ENCODE data around the gene BCAS3.

Gene BCAS3

DNA sequence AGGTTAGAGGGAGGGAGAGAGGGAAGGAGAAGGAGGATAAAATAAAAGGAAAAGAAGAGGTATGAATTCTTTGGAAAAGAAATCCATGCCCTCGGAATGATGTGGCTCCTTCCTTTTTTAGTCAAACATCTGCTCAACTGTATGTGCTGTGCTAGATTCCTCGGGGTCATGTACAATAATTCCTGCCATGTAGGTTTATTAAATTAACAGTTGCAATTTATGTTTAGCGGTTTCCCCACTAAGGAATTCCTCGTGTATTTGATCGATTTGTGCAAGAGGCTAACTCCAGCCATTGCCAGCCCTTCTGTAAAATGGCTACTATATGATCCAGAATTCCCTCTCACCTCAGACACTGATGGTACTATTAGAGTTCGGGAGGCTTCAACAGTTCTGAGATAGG lies 639.0 kb downstream of the BCAS3 start:
- no peak overlapping the region for H3K4me3 ChIP-seq (ENCODE audit: low read length)
- TF ChIP-seq ZNF274 (IDR thresholded peaks at IDR 0.05; ENCODE audit: low read depth, low read length): no peak

DNA sequence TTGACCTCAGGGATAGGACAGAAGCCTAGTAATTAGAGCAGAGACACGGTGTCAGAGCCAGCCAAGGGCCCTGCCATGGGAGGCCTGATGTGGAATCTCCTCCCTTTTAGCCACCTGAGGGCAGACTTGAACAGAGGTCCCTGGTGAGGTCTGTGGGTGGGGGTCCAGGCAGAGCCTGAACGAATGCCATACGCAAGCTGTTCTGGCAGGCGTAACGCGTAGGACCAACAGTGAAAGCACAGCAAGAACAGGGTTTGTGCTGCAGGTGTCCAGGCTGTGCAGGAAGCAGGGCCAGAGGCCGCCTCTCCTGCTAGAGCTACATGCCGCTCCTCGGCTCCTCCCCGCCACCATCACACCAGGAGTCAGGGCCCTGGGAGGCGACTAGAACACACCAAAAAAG lies 640.1 kb downstream of the BCAS3 start:
- no peak for TF ChIP-seq ZNF274 (IDR thresholded peaks at IDR 0.05; ENCODE audit: low read depth, low read length)
- no peak overlapping the region for H3K4me3 ChIP-seq (ENCODE audit: low read length)

DNA sequence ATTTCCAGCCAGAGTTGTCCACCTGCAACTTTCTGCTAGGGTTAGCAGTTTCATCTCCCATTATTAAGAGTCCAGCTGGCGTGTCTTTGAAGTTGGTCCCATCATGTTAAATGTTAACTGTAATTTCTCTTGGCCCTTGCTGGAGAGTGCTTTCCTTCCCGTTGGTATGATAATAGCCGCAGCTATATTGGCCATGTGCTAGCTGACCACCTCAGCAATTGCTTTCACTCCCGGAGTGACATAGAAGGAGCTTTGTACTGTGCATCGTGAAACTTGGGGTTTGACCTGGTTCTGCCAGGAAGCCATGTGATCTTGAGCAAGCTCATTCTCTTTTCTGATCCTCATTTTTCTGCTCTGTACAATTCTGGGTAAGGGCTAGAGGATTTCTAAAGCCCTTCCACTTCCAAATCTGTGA lies 641.0 kb downstream of the BCAS3 start:
- no peak for TF ChIP-seq ZNF274 (IDR thresholded peaks at IDR 0.05; ENCODE audit: low read depth, low read length)
- no peak overlapping the region for H3K4me3 ChIP-seq (ENCODE audit: low read length)

DNA sequence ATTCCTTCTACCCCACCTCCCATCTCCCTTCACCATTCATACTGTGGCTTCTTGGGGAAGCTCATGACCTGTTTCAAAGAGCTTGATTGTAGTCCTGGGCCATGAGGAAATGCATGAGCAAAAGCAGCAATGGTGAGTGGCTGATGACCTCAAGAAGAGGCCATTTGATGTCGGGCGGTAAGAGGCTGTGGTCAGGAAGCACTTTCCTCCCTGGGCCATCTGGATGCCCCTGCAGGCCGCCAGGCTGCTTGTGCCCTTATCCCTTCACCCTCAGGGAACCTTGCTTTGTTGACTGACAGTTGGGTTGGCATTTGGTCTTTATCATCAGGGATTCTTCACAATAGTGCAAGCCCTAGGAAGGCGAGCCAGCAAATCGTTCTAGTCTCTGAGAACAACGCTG lies 643.7 kb downstream of the BCAS3 start:
- no peak for TF ChIP-seq ZNF274 (IDR thresholded peaks at IDR 0.05; ENCODE audit: low read depth, low read length)
- no peak overlapping the region for H3K4me3 ChIP-seq (ENCODE audit: low read length)

DNA sequence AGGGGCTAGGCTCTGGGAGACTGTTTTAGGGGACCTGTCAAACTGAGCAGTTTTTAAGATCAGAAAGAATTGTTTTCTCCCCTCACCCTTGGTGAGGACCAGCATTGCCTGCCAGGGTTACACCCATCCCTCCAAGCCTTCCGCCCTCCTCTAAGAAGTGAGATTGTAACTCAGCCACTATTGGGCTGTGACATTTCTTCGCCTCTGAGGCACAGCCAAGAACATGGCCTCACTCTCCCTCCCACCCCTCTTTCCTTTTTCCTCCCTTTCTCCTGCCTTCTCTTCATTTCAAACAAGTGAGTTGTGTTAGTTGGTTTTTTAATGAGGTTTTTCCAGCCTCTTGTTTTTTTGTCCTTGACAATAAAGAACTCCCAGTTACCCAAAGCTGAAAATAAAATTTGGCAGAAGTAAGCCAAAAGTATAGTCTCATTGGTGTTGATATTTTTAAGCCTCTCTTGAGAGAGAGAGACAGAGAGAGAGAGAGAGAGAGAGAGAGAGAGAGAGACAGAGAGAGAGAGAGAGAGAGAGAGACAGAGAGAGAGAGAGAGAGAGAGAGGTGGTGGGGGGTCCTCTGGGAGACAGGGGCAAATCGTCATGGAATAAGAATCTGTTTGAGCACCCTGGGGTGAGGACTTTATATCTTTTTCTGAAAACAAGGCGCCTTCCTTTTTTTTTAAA lies 644.8 kb downstream of the BCAS3 start:
- no peak overlapping the region for H3K4me3 ChIP-seq (ENCODE audit: low read length)
- TF ChIP-seq ZNF274 (IDR thresholded peaks at IDR 0.05; ENCODE audit: low read depth, low read length): no peak

DNA sequence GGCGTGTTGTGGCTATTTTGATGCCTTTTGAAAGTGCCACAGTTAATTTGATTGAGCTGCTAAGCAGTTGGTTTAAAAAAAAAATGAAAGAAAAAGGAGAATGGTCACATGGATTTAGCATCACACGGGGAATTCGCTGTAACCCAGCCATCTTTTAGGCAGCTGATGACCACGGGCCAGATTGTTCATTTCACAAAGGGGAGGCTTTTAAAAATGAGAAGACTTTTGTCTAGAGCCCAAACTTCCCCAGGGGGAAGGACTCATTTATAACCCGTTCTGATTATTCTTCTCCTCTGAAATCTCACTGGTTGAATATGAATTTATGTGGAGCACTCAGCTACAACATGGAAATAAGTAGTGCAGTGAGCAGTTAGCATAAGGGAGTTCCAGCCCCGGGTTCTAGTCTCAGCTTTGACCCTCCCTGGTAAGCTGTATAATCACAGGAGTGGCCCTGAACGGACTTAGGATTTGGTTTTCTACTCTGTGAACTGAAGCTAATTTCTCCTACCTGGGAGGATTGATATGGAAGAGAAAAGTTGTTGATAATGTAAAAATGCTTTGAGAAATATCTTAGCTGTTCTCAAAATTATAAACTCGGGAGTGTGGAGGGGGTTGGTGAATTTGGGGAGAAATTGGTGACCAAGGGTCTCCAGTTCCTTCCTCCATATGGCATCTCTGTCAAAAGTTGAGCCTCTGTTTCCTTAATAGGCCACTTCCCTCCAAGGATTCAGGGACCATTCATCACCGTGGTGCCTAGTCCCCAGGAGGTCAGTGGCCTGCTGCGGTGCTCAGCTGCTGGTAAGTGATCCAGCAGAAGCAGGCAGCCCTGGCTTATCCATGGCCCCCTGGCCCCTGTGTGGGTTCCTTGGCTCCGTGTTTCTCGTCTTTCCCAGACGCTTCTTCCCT lies 645.6 kb downstream of the BCAS3 start:
- H3K4me3 ChIP-seq (ENCODE audit: low read length): no peak overlapping the region
- no peak for TF ChIP-seq ZNF274 (IDR thresholded peaks at IDR 0.05; ENCODE audit: low read depth, low read length)

DNA sequence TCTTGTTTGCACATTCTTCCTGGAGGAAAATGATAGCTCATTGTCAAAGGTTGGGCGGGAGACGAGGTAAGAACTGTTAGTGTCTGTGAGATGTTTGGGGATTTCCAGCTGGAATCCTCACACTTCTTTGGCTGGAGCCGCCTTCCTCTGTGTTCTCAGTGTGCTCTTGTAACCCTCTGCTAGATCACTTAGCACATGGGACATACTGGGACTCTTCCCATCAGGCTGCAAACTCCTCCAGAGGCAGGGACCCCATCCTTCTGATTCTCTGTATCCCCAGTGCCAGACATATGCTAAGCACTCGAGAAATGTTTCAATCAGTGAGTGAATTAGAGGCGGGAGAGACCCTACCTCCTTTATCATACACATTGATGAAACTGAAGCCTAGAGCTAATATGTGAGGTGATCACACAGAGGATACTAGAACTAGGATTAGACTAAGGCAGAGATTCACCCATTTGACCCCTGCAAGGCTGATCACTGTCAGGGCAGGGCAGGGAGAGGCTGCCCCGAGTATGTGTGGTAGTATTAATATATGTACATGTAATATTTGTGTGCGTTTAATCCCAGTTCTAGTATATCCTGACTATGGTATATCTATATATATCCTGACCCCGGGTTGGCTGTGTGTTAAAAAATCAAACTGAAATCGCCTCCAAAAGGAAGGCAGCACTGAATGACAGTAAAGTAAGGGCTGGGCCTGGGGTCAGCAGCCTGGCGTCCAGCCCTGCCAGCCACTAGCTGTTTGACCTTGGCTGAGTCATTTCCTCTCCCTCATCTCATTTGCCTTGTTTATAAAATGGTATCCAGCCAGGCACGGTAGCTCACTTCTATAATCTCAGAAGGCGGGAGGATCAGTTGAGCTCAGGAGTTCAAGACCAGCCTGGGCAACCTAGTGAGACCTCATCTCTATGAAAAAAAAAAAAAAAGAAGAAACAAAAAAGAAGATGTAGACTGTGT lies 646.5 kb downstream of the BCAS3 start:
- H3K4me3 ChIP-seq (ENCODE audit: low read length): no peak overlapping the region
- no peak for TF ChIP-seq ZNF274 (IDR thresholded peaks at IDR 0.05; ENCODE audit: low read depth, low read length)

DNA sequence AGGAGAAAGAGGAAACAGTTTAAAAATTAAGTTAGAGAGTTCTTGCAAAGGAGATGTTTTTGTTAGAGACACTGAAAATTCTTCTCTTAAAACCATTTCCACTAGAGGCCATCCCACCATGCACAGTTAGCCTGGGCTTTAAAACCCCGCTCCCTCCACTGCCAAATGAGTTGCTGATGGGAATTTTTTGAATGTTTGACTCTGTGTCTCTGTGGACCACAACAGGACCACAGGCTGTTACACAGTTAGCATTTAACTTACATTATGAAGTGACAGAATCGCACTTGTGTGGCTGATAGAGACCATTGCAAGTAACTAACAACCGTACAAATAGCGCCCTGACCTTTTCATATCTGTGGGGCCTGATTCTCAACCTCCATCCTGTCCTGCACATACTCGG lies 647.3 kb downstream of the BCAS3 start:
- no peak overlapping the region for H3K4me3 ChIP-seq (ENCODE audit: low read length)
- TF ChIP-seq ZNF274 (IDR thresholded peaks at IDR 0.05; ENCODE audit: low read depth, low read length): no peak

DNA sequence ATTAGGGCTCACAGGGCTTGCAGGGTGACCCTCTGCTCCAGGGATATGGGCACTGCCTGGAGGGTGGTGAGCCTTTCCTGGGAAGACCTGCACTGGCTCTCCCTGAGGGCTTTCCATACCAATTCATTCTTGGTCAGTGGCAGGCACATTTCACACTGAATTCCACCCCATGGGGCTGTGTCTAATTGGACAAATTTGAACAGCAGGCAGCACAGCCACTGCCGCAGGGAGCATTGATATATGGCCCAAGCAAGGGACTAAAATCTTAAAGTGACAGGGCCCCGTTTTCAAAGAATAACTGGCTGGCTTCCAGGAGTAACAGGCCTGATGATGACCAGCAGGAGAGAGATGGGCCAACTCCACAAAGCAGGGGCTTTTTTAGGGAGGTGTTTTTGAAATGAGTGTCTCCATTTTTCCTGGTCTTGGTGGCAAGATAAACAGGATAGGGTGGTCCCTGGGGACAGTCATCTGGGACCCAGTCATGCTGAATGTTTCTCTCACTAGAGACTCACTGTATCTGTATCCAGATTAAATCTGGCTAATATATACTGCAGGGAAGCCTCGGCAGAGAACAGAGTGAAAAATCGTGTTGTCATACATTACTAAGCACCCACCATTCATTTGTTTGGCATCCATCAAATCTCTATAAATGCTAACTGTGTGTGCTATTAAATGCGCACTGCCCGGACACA lies 647.9 kb downstream of the BCAS3 start:
- no peak overlapping the region for H3K4me3 ChIP-seq (ENCODE audit: low read length)
- no peak for TF ChIP-seq ZNF274 (IDR thresholded peaks at IDR 0.05; ENCODE audit: low read depth, low read length)

DNA sequence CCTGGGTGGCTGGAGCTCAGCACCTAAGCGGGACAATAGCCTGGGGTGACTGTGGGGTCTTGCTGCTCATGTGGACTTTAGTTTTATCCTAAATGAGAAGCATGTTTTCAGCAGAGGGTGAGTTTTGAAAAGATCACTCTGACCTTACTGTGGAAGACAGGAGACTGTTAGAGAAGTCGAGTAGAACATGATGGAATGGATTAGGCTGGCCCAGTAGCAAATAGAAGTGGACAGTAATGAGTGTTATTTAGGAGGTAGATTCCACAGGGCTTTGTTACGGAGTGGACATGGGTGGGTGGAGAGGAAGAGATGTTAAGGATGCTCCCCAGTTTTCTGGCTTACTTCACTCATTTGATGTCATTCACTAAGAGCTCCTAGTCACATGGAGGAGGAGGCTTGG lies 648.7 kb downstream of the BCAS3 start:
- H3K4me3 ChIP-seq (ENCODE audit: low read length): no peak overlapping the region
- TF ChIP-seq ZNF274 (IDR thresholded peaks at IDR 0.05; ENCODE audit: low read depth, low read length): no peak

DNA sequence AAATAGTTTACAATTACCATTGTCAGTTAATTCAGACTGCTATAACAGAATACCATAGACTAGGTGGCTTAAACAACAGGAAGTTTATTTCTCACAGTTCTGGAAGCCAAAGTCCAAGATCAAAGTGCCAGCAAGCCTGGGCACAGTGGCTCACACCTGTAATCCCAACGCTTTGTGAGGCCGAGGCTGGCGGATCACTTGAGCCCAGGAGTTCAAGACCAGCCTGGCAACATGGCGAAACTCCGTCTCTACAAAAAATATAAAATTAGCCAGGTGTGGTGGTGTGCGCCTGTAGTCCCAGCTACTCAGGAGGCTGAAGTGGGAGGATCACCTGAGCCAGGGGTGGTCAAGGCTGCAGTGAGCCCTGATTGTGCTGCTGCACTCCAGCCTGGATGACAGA lies 650.7 kb downstream of the BCAS3 start:
- no peak for TF ChIP-seq ZNF274 (IDR thresholded peaks at IDR 0.05; ENCODE audit: low read depth, low read length)
- no peak overlapping the region for H3K4me3 ChIP-seq (ENCODE audit: low read length)

DNA sequence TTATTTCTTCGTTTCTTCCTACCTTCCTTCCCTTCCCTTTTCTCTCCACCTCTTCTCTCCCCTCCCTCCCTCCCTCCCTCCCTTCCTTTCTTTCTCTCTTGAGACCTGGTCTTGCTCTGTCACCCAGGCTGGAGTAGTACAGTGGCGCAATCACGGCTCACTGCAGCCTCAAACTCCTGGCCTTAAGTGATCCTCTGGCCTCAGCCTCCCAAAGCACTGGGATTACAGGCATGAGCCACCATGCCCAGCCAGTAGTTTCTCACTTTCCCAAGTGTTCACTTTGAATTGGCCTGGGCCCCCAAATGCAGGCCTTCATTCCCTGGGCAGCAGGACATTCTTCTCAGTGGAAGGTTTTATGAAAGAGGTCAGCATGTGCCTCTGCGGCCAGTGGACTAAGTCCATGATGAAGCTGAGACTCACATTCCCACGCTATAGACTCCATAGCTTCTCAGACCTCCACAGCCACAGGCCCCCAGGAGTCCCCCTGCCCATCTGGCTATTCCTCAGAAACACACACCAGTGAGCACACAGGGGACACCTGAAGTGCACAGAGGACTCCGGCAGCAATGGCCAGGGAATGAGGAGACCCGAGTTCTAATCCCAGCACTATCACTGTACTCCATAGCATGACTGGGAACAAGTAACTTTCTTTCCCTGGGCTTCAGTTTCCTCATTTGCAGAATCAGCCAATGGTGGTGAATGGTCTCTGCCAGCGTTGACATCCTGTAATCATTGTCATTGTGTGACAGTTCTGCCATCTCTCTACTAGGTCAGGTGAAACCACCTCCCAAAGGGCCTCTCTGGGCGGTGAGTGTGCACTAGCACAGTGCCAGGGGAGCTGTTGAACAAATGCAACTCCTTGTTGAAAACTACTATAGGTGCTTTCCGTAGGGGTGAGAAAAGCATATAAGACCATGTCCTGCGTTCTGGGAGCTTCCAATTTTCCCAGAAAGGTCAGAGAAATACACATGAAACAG lies 652.8 kb downstream of the BCAS3 start:
- H3K4me3 ChIP-seq (ENCODE audit: low read length): no peak overlapping the region
- no peak for TF ChIP-seq ZNF274 (IDR thresholded peaks at IDR 0.05; ENCODE audit: low read depth, low read length)

DNA sequence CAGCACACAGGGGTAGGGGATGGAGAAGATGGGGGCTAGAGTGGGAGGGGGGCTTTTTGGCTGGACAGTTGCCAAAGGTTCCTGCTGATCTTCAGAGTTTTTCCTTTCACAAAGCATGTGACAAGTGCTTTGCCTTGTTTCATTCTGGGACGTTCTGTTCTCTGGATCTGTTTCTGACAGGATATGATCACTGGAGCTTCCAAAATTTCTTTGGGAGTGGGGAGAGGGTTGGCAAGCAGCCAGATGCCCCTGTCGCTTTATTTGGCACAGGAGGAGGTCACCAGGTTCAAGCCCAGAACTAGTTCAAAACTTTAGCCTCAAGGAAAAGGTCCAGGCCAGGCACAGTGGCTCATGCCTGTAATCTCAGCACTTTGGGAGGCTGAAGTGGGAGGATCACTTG lies 653.5 kb downstream of the BCAS3 start:
- TF ChIP-seq ZNF274 (IDR thresholded peaks at IDR 0.05; ENCODE audit: low read depth, low read length): no peak
- no peak overlapping the region for H3K4me3 ChIP-seq (ENCODE audit: low read length)

All from GM08714 (cell line).